Measurements from ENCODE around the gene CAMTA1.

DNA sequence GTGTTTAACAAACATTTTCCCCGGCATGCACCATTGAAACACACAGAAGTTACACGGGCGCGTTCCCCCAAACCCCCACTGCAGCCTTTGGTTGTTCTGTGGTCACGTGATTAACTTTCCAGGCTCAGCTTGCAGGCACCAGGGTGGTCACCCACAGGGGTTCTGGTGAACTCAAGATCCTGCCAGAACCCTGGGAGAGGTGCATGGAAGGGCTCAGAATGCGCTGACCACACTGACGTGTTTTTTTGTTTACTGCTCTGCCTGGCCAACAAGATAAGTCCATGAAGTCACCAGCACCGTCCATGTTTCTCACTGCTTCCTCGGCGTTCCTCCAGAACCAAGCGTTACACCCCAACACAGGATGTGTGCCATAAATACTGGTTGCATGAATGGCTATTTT lies 756.4 kb downstream of the CAMTA1 start:
- TF ChIP-seq POLR2A (IDR thresholded peaks at IDR 0.05; ENCODE audit: low read length) (no peak), GATA1 (IDR thresholded peaks at IDR 0.05; ENCODE audit: low read depth, low read length) (no peak)

All from erythroblast (primary cell).